Thymus (tissue), 11 donors: Measurements from ENCODE around the gene HSPD1. TPM values are rescaled to one million over a fixed set of nuclear protein-coding genes. Genes with fewer than 3 reads are reported as not detected.
"Not testable (repeated sequence)": the region's sequence is repeated elsewhere in the genome, so short reads cannot be mapped to it uniquely, and the experiment has no call there.

Experiments
- DNase-seq, 9 donors: peaks; one replicate each; pipeline ENCODE4 v3.0.0-alpha.2; 2013; ENCODE audit warnings: low spot score in 9 of 9, low read depth in 6 of 9, missing footprints in 1 of 9
- H3K27ac ChIP-seq, 2 donors: one replicate each; pipeline ENCODE4 v1.5.1; 2013; ENCODE audit warnings: control low read depth in 1 of 2, low read depth in 1 of 2, low read length in 1 of 2, mild to moderate bottlenecking in 1 of 2, moderate library complexity in 1 of 2
- H3K27me3 ChIP-seq, 2 donors: one replicate each; pipeline ENCODE4 v1.5.1; 2013; ENCODE audit warnings: low read length in 1 of 2; ENCODE audit not compliant: control insufficient read depth in 2 of 2, insufficient read depth in 1 of 2
- H3K36me3 ChIP-seq, 2 donors: one replicate each; pipeline ENCODE4 v1.5.1; 2013; ENCODE audit warnings: low read length in 1 of 2, mild to moderate bottlenecking in 1 of 2, moderate library complexity in 1 of 2; ENCODE audit not compliant: control insufficient read depth in 2 of 2, insufficient read depth in 2 of 2
- H3K4me1 ChIP-seq, 2 donors: one replicate each; pipeline ENCODE4 v1.5.1; 2013; ENCODE audit warnings: low read length in 2 of 2; ENCODE audit not compliant: control insufficient read depth in 2 of 2, insufficient read depth in 2 of 2
- H3K4me3 ChIP-seq, 2 donors: one replicate each; pipeline ENCODE4 v1.5.1; 2013; ENCODE audit warnings: low read length in 2 of 2, control low read depth in 1 of 2, mild to moderate bottlenecking in 1 of 2
- H3K9me3 ChIP-seq, 2 donors: one replicate each; pipeline ENCODE4 v1.5.1; 2013; ENCODE audit warnings: low read length in 1 of 2, mild to moderate bottlenecking in 1 of 2; ENCODE audit not compliant: control insufficient read depth in 2 of 2, insufficient read depth in 1 of 2
- WGBS: extraction: QIAGEN DNeasy Blood & Tissue Kit; methylation state at CpG from one replicate; pipeline ENCODE4 v1.1.7; 2013; 5-methylcytosine and 5-hydroxymethylcytosine counted together
- polyA plus RNA-seq: library from polyadenylated mRNA; stranded (reverse); fragments of 200-250 nt; gene quantifications from one replicate; pipeline ENCODE4 v1.2.3, GENCODE V29; 2013
- total RNA-seq: library from RNA; stranded (reverse); fragments of 120-200 nt; gene quantifications from one replicate; pipeline ENCODE4 v1.2.4, GENCODE V29; 2013
- donor health status: healthy.

HSPD1 gene
- total and polyA plus RNA-seq, 2 donors = 159 to 246 TPM

DNA sequence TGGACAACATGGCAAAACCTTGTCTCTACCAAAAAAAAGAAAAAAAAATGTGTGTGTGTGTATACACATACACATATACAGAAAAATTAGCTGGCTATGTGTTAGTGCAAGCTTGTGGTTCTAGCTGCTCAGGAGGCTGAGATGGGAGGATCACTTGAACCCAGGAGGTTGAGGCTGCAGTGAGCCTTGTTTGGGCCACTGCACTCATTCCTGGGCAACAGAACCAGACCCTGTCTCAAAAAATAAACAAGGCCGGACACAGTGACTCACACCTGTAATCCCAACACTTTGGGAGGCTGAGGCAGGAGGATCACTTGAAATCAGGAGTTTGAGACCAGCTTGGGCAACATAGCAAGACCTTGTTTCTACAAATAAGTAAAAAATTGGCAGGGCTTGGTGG lies 44.2 kb downstream of the HSPD1 start:
- WGBS = 100% methylated on average over 1 of the region's 1 CpG
- no peaks in the 10 kb centered on the region for H3K27me3 ChIP-seq
- no peak overlapping the region for H3K4me3 ChIP-seq
- H3K4me1 ChIP-seq = peaks cover 11 to 13% of the 10 kb centered on the region in 2 donors
- peaks cover 0 to 6% of the 10 kb centered on the region in 2 donors for H3K9me3 ChIP-seq
- H3K36me3 ChIP-seq = peaks cover 7 to 11% of the 10 kb centered on the region in 2 donors
- H3K27ac ChIP-seq = no peak overlapping the region
- no peak for DNase-seq

DNA sequence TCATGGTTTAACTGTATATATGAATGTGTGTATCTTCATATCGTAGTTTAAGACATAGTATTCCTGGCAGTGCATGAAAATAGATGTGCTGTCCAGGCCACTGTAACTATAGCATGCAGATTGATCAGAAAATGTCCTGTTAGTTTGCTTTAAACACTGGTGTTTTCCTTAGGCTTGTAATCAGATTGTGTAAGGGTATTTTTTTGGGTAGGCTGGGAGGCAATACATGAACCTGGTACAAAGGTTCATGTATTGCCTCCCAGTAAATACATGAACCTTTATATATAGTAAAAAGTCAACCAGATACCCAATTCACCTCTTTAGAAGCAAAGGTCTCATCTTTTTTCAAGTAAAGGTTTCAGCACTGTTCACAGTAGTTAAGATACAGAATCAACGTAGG lies 44.7 kb downstream of the HSPD1 start:
- Histone ChIP-seq H3K4me3 (peak overlapping the region in 1 of 2 donors; percentile 20), H3K4me1 (peaks cover 11 to 13% of the 10 kb centered on the region in 2 donors), H3K27ac (no peak overlapping the region), H3K27me3 (no peaks in the 10 kb centered on the region), H3K36me3 (peaks cover 3 to 6% of the 10 kb centered on the region in 2 donors), H3K9me3 (peaks cover 0 to 8% of the 10 kb centered on the region in 2 donors)
- 96% methylated on average over 2 of the region's 2 CpGs for WGBS
- no peak for DNase-seq

DNA sequence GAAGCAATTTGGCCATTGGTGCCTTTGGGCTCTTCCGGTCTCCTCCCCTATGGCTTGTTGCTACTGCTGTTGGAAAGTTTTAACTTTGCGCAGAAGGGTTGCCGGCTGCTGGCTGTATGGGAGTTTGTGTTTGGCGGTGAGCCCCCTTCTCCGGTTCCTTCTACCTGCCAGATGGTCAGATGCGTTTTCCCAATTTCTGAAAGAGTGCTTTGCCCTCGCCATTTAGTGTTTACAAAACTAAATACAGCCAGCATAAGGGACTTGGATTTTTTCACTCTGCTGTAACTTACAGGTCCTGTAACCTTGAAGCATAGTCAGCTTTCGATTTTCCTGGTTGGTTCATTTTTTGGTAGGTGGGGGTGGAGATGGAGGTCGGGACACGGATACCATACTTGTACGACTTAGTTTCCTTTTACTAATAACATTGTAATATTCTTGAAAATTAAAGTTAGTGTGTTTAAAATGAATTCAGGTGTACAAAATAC lies 45.7 kb downstream of the HSPD1 start:
- peak overlapping the region; percentile 74 to 91 for H3K4me3 ChIP-seq
- no peaks in the 10 kb centered on the region for H3K27me3 ChIP-seq
- peak overlapping the region; percentile 99 to 100 for H3K27ac ChIP-seq
- under 1% methylated on average over 11 of the region's 11 CpGs for WGBS
- DNase-seq = peak in 3 of 9 donors; percentile 70 to 79 (median 76)
- H3K36me3 ChIP-seq = no peaks in the 10 kb centered on the region
- peaks cover 11 to 13% of the 10 kb centered on the region in 2 donors for H3K4me1 ChIP-seq
- peaks cover 0 to 8% of the 10 kb centered on the region in 2 donors for H3K9me3 ChIP-seq

DNA sequence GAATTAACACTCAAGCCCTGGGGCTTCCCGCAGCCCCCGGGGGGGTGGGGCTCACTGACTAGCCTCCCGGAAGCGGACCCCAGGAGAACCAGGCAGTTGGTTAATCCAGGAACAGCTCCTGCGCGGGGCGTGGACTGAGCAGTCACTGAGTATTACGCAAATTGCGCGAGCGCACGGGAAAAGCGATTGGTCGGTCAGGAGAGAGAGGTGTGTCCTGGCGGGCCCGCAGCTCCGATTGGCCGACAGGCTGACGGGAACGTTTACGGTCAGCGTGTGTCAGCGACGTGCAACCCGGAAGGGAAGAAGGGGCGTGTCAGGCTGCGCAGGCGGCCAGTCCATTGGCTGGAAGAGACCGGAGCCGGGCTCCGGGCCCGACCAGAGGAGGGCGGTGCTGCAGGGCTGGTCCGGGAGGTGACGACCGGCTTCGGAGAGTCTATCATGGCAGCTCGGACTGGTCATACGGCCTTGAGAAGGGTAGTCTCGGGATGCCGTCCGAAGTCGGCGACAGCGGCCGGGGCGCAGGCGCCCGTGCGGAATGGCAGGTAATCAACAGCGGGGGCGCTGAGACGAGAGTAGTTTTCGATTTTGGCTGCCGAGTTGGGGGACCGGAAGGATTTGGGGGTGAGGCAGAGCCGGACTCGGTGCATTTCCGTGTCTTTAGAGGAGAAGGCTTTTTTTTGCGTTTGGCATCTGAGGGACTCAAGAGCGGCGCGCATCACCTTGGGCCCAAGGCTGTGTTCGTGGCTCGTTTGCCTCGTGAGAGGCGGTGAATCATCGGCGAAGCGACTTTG lies 46.3 kb downstream of the HSPD1 start, which contains the start of gene COQ10B:
TSS of gene COQ10B (plus strand) at position 430 of the 791 bp plus-strand sequence. CDS start at position 439, 9 bp downstream.
- DNase-seq = peak; percentile 96 to 99 (median 98)

DNA sequence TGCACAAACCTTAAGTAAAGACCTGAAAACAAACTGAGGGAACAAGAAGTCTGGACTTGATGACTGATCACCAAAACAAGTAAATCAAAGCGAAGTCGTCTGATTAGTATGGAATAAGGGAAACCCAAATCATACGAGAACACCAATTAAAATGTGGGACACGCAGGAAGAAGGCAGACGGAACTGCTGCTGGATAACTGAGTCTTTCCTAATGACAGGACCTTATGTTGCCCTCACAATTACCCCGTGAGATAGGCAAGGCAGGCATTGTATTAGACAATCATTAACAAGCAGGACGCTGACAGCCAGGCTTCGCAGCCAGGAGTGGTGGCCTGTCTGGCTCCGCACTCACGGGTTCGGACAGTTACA lies 46.9 kb downstream of the HSPD1 start:
- WGBS = 9% methylated on average over 11 of the region's 11 CpGs
- no peak for DNase-seq
- Histone ChIP-seq H3K27ac (peak overlapping the region; percentile 83 to 100), H3K4me3 (peak overlapping the region; percentile 74 to 91), H3K4me1 (peaks cover 11 to 13% of the 10 kb centered on the region in 2 donors), H3K9me3 (peaks cover 0 to 8% of the 10 kb centered on the region in 2 donors), H3K27me3 (no peaks in the 10 kb centered on the region), H3K36me3 (no peaks in the 10 kb centered on the region)

More for the DNA sequence above, 46.3 kb downstream of the HSPD1 start, which contains the start of gene COQ10B:
- WGBS = under 1% methylated on average over 70 of the region's 70 CpGs
- Histone ChIP-seq H3K36me3 (no peaks in the 10 kb centered on the region), H3K9me3 (peaks cover 0 to 8% of the 10 kb centered on the region in 2 donors), H3K4me3 (peak within 1 kb of the TSS; percentile 74 to 91), H3K27me3 (no peaks in the 10 kb centered on the region), H3K27ac (peak within 1 kb of the TSS; percentile 99 to 100), H3K4me1 (peaks cover 11 to 13% of the 10 kb centered on the region in 2 donors)

GRCh38 chr2:197450935-197451358 lies 48.7 kb downstream of the HSPD1 start:
- not testable (repeated sequence) for H3K9me3 ChIP-seq, H3K36me3 ChIP-seq, H3K27me3 ChIP-seq, H3K4me3 ChIP-seq
- peak overlapping the region in 1 of 2 donors; percentile 63 for H3K27ac ChIP-seq
- DNase-seq = peak in 1 of 9 donors; percentile 27
- WGBS = 67% methylated on average over 6 of the region's 6 CpGs
- peaks cover 11 to 13% of the 10 kb centered on the region in 2 donors for H3K4me1 ChIP-seq

- H3K36me3 ChIP-seq = no peaks in the 10 kb centered on the region
- peaks cover 11 to 13% of the 10 kb centered on the region in 2 donors for H3K4me1 ChIP-seq
- no peak overlapping the region for H3K4me3 ChIP-seq
- no peaks in the 10 kb centered on the region for H3K27me3 ChIP-seq
- no peak overlapping the region for H3K27ac ChIP-seq
- H3K9me3 ChIP-seq = peaks cover 0 to 8% of the 10 kb centered on the region in 2 donors
- DNase-seq = no peak
- WGBS = 96% methylated on average over 25 of the region's 25 CpGs
Measured at GRCh38 chr2:197450465-197450864, 49.2 kb downstream of the HSPD1 start.

DNA sequence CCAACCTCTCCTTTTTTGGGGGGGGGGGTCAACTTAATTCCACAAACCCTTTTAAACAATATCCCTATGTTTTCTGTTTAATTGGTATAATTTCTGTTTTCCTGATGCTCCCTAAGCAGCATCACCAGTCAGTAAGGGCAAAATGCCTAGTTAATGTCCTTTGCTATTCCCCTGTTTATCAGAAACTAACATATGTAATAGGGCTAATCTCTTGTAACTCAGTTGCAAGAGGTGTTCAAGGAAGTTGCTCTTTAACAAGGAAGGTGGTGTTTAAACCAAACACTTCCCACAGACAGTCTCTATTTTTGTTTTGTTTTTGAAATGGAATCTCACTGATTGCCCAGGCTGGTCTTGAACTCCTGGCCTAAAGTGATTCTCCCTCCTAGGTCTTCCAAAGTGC lies 52.8 kb downstream of the HSPD1 start:
- no peak overlapping the region for H3K27ac ChIP-seq
- peaks cover 0 to 8% of the 10 kb centered on the region in 2 donors for H3K4me1 ChIP-seq
- no peaks in the 10 kb centered on the region for H3K27me3 ChIP-seq
- H3K9me3 ChIP-seq = peaks cover 0 to 8% of the 10 kb centered on the region in 2 donors
- DNase-seq = no peak
- H3K4me3 ChIP-seq = no peak overlapping the region
- H3K36me3 ChIP-seq = no peaks in the 10 kb centered on the region

GRCh38 chr2:197445746-197446145 lies 53.9 kb downstream of the HSPD1 start:
- WGBS = 97% methylated on average over 1 of the region's 1 CpG
- Histone ChIP-seq H3K27ac (no peak overlapping the region), H3K9me3 (peaks cover 0 to 6% of the 10 kb centered on the region in 2 donors), H3K4me3 (no peak overlapping the region), H3K27me3 (no peaks in the 10 kb centered on the region), H3K36me3 (no peaks in the 10 kb centered on the region), H3K4me1 (no peaks in the 10 kb centered on the region)
- no peak for DNase-seq
